MM.1S (cell line): Measurements from ENCODE around the gene APPBP2.

Source experiments
- DNase-seq: peaks from one replicate; pipeline ENCODE4 v3.0.0-alpha.2; 2015
- H2AFZ ChIP-seq: fragments of 300-600 bp; sonication (generic); 2 replicates; pipeline ENCODE4 v1.6.0; 2016; ENCODE audit warnings: antibody characterized with exemption, low read length
- H3F3A ChIP-seq: fragments of 300-600 bp; sonication (generic); 2 replicates; pipeline ENCODE4 v1.6.1; 2016; ENCODE audit warnings: mild to moderate bottlenecking, antibody characterized with exemption, low read length, moderate library complexity, mixed read lengths; ENCODE audit not compliant: insufficient read depth
- H3K27ac ChIP-seq: fragments of 300-600 bp; sonication (generic); 2 replicates; pipeline ENCODE4 v1.5.1; 2016; ENCODE audit warnings: mild to moderate bottlenecking, low read length
- H3K27me3 ChIP-seq: fragments of 300-600 bp; sonication (generic); replicated peaks from 2 replicates; pipeline ENCODE4 v1.6.0; 2016; ENCODE audit warnings: low read length; ENCODE audit not compliant: insufficient read depth
- H3K36me3 ChIP-seq: fragments of 300-600 bp; sonication (generic); replicated peaks from 2 replicates; pipeline ENCODE4 v1.6.1; 2016; ENCODE audit warnings: mild to moderate bottlenecking, low read length, mixed read lengths; ENCODE audit not compliant: insufficient read depth
- H3K4me1 ChIP-seq: fragments of 300-600 bp; sonication (generic); 2 replicates; pipeline ENCODE4 v1.6.1; 2016; ENCODE audit warnings: low read length, mixed read lengths
- H3K4me2 ChIP-seq: fragments of 300-600 bp; sonication (generic); 2 replicates; pipeline ENCODE4 v1.6.0; 2016; ENCODE audit warnings: low read depth, low read length
- H3K4me3 ChIP-seq: fragments of 300-600 bp; sonication (generic); 2 replicates; pipeline ENCODE4 v1.5.1; 2016; ENCODE audit warnings: low read length, mixed read lengths
- H3K79me2 ChIP-seq: fragments of 300-600 bp; sonication (generic); 2 replicates; pipeline ENCODE4 v1.6.1; 2016; ENCODE audit warnings: mixed run types, low read length, mixed read lengths
- H3K9ac ChIP-seq: fragments of 300-600 bp; sonication (generic); 2 replicates; pipeline ENCODE4 v1.6.1; 2016; ENCODE audit warnings: low read length, mixed read lengths
- H3K9me2 ChIP-seq: fragments of 300-600 bp; sonication (generic); replicated peaks from 2 replicates; pipeline ENCODE4 v1.6.1; 2016; ENCODE audit warnings: mild to moderate bottlenecking, low read length, mixed read lengths; ENCODE audit not compliant: insufficient read depth
- H3K9me3 ChIP-seq: fragments of 300-600 bp; sonication (generic); replicated peaks from 2 replicates; pipeline ENCODE4 v1.6.1; 2016; ENCODE audit warnings: mild to moderate bottlenecking, low read length, mixed read lengths; ENCODE audit not compliant: insufficient read depth
- H4K20me1 ChIP-seq: fragments of 300-600 bp; sonication (generic); 2 replicates; pipeline ENCODE4 v1.6.1; 2016; ENCODE audit warnings: mild to moderate bottlenecking, low read length, moderate library complexity, mixed read lengths; ENCODE audit not compliant: insufficient read depth
- CTCF ChIP-seq: fragments of 300-600 bp; sonication (generic); IDR thresholded peaks from 2 replicates; pipeline ENCODE4 v1.5.1; 2016; ENCODE audit warnings: antibody characterized with exemption, low read length, mixed read lengths
- EZH2 ChIP-seq: fragments of 300-600 bp; sonication (generic); optimal IDR thresholded peaks from 2 replicates; pipeline ENCODE3; 2017; ENCODE audit warnings: low read depth, mild to moderate bottlenecking, antibody characterized with exemption, low read length, mixed read lengths
- EZH2phosphoT487 ChIP-seq: fragments of 300-600 bp; sonication (generic); IDR thresholded peaks from 2 replicates; pipeline ENCODE4 v1.6.1; 2018; ENCODE audit warnings: antibody characterized with exemption, low read length

The APPBP2 gene

DNA sequence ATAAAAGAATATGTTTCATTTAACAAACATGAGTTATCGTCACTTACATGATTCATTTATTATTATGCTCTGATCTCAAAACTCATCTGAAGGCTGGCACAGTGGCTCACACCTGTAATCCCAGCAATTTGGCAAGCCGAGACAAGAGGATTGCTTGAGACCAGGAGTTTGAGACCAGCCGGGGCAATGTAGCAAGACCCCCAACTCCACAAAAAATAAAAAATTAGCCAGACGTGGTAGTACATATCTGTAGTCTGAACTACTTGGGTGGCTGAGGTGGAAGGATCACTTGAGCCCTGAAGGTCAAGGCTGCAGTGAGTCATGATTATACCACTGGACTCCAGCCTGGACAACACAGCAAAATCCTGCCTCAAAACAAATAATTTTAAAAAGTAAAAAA lies 16.0 kb downstream of the APPBP2 start:
- no peaks in the 10 kb centered on the region for H3K9me3 ChIP-seq
- H3K4me1 ChIP-seq: peaks cover 37% of the 10 kb centered on the region
- H3K4me3 ChIP-seq: no peak overlapping the region
- TF ChIP-seq EZH2 (no peak), CTCF (no peak), EZH2phosphoT487 (no peak)
- DNase-seq: no peak
- H3F3A ChIP-seq: peaks cover 25% of the 10 kb centered on the region
- peaks cover 67% of the 10 kb centered on the region for H3K79me2 ChIP-seq
- H3K4me2 ChIP-seq: no peak overlapping the region
- H3K27me3 ChIP-seq: no peaks in the 10 kb centered on the region
- no peaks in the 10 kb centered on the region for H3K9me2 ChIP-seq
- no peak overlapping the region for H2AFZ ChIP-seq
- no peaks in the 10 kb centered on the region for H4K20me1 ChIP-seq
- no peaks in the 10 kb centered on the region for H3K36me3 ChIP-seq
- no peak overlapping the region; the same call in 1 of the 2 replicates for H3K27ac ChIP-seq
- no peak overlapping the region for H3K9ac ChIP-seq

DNA sequence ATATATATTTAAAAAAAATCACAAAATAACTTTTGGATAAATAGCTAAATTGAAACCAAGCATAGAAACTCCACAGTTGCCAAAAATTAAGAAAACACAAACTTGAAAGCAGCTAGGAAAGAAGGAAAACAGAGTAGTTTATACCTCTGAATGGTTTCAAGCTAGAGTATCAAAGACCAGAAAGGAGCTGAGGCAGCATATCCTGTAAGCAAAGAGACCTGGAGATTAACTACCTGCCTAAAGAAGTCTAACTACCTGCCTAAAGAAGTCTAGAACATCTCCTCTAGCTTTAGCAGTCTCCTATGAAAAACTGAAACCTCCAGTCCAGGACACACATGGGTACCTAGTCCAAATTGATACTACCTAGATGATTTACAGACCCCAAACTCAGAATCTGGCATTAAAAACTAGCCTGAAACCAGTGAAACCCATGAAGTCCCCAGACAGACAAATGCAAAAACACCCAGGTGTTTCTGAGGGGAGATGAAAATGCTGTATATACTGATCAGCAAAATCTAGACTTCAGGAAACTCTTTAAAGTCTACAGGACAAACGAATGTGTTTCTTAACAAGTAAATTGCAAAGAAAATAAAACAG lies 17.6 kb downstream of the APPBP2 start:
- Histone ChIP-seq H3K4me2 (peak overlapping the region; percentile 54), H3K79me2 (peaks cover 72% of the 10 kb centered on the region), H3K4me3 (peak overlapping the region; percentile 30), H3K36me3 (no peaks in the 10 kb centered on the region), H3K9me2 (no peaks in the 10 kb centered on the region), H3K27me3 (no peaks in the 10 kb centered on the region), H3K9ac (peak overlapping the region; percentile 9; the same call in 1 of the 2 replicates), H3K4me1 (peaks cover 37% of the 10 kb centered on the region), H3K27ac (peak overlapping the region; percentile 75), H3K9me3 (no peaks in the 10 kb centered on the region), H2AFZ (no peak overlapping the region), H4K20me1 (no peaks in the 10 kb centered on the region), H3F3A (peaks cover 25% of the 10 kb centered on the region)
- no peak for TF ChIP-seq EZH2phosphoT487
- TF ChIP-seq CTCF: no peak
- TF ChIP-seq EZH2: no peak
- peak; percentile 79 for DNase-seq

DNA sequence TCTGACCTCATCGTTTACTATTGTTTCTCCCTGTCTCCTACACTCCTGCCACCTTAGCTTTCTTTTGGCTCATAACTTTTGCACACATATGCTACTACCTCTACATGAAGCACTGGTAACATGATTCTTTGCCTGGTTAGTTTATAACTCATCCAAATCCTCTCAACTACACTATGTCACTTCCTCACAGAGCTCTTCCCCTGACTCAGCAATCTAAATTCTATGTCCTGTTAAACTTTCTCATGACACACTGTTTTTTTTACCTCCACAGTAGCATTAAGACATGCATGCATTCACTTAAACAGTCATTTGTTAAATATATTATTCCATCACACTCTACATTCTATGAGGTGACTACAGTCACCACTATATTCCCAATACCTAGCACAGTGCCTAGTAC lies 19.7 kb downstream of the APPBP2 start:
- Histone ChIP-seq H3K4me1 (peaks cover 37% of the 10 kb centered on the region), H3F3A (peaks cover 25% of the 10 kb centered on the region), H3K9me2 (no peaks in the 10 kb centered on the region), H2AFZ (no peak overlapping the region), H3K4me3 (no peak overlapping the region), H3K27me3 (no peaks in the 10 kb centered on the region), H4K20me1 (no peaks in the 10 kb centered on the region), H3K4me2 (no peak overlapping the region), H3K9me3 (no peaks in the 10 kb centered on the region), H3K9ac (no peak overlapping the region), H3K79me2 (peaks cover 82% of the 10 kb centered on the region), H3K36me3 (no peaks in the 10 kb centered on the region), H3K27ac (no peak overlapping the region)
- TF ChIP-seq EZH2: no peak
- no peak for TF ChIP-seq EZH2phosphoT487
- TF ChIP-seq CTCF: no peak
- DNase-seq: peak; percentile 31
